PFSK-1 (cell line): ENCODE measurements around the gene PLOD3.

Experiments
- FOXP2 ChIP-seq: optimal IDR thresholded peaks from 2 replicates; pipeline ENCODE3; 2011; ENCODE audit warnings: borderline replicate concordance, control low read depth, inconsistent platforms; ENCODE audit not compliant: insufficient read depth; ENCODE audit errors: extremely low read length, extremely low read depth
- POLR2AphosphoS5 ChIP-seq: IDR thresholded peaks from 2 replicates; pipeline ENCODE4 v1.6.1; 2012; ENCODE audit warnings: low read depth, mild to moderate bottlenecking, control low read depth, low read length, moderate library complexity
- REST ChIP-seq, 2 experiments: IDR thresholded peaks; 2 replicates each; pipeline versions ENCODE4 v1.6.1 to v1.8.0; 2011 to 2012; ENCODE audit warnings: low read depth in 2 of 2, low read length in 2 of 2, control low read depth in 1 of 2, inconsistent platforms in 1 of 2, mild to moderate bottlenecking in 1 of 2, moderate library complexity in 1 of 2; ENCODE audit not compliant: insufficient read depth in 1 of 2
- SIN3A ChIP-seq: IDR thresholded peaks from 2 replicates; pipeline ENCODE4 v1.6.1; 2012; ENCODE audit warnings: mild to moderate bottlenecking, low read length, moderate library complexity, borderline replicate concordance; ENCODE audit not compliant: insufficient read depth
- TAF1 ChIP-seq: IDR thresholded peaks from 2 replicates; pipeline ENCODE4 v1.6.1; 2012; ENCODE audit warnings: low read length, control low read depth, borderline replicate concordance; ENCODE audit not compliant: insufficient read depth

Gene PLOD3

GRCh38 chr7:101225650-101226049 lies 8.3 kb upstream of the PLOD3 start:
- no peak for TF ChIP-seq REST (IDR thresholded peaks at IDR 0.05; ENCODE audit: insufficient read depth in 1 of 2, low read depth in 2 of 2, low read length in 2 of 2)
- TF ChIP-seq FOXP2: no peak
- no peak for TF ChIP-seq SIN3A
- TF ChIP-seq TAF1: no peak
- no peak for TF ChIP-seq POLR2AphosphoS5

DNA sequence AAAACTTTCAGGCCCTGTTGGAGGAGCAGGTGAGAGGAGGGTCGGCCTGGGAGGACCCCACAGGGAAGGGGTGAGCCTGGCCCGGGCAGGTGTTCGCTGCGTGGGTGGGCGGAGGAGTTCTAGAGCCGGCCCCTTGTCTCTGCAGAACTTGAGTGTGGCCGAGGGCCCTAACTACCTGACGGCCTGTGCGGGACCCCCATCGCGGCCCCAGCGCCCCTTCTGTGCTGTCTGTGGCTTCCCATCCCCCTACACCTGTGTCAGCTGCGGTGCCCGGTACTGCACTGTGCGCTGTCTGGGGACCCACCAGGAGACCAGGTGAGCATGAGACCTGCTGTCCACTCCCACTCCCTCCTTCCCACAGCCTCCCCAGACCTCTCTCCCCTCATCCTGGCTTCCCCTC lies 6.1 kb upstream of the PLOD3 start:
- no peak for TF ChIP-seq TAF1
- no peak for TF ChIP-seq POLR2AphosphoS5
- TF ChIP-seq SIN3A: no peak
- TF ChIP-seq FOXP2: no peak
- TF ChIP-seq REST (IDR thresholded peaks at IDR 0.05; ENCODE audit: insufficient read depth in 1 of 2, low read depth in 2 of 2, low read length in 2 of 2): no peak

DNA sequence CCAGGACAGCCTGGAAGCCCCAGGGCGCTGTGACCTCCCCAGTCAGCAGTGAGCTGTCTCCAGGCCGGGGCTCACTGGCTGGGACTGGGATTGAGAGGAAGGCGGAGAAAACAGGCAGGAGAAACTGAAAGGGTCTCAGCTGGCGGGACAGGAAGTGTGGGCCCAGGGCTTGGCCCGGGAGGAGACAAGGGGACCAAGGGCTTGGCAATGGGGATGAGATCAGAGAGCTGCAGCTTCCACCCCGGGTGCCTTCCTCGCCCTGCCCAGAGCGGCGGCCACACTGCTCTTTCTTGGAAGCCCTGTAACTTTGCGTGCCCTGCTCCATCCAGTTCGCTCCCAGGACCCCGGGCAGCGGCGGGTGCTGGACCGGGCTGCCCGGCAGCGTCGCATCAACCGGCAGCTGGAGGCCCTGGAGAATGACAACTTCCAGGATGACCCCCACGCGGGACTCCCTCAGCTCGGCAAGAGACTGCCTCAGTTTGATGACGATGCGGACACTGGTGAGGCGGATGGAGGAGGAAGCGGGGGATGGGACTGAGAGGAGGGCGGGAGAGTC lies 5.0 kb upstream of the PLOD3 start:
- TF ChIP-seq REST (IDR thresholded peaks at IDR 0.05; ENCODE audit: insufficient read depth in 1 of 2, low read depth in 2 of 2, low read length in 2 of 2): no peak
- TF ChIP-seq SIN3A: no peak
- TF ChIP-seq POLR2AphosphoS5: no peak
- no peak for TF ChIP-seq FOXP2
- TF ChIP-seq TAF1: no peak

- no peak for TF ChIP-seq POLR2AphosphoS5
- TF ChIP-seq TAF1: no peak
- no peak for TF ChIP-seq FOXP2
Measured at GRCh38 chr7:101220295-101220694, 2.9 kb upstream of the PLOD3 start.

DNA sequence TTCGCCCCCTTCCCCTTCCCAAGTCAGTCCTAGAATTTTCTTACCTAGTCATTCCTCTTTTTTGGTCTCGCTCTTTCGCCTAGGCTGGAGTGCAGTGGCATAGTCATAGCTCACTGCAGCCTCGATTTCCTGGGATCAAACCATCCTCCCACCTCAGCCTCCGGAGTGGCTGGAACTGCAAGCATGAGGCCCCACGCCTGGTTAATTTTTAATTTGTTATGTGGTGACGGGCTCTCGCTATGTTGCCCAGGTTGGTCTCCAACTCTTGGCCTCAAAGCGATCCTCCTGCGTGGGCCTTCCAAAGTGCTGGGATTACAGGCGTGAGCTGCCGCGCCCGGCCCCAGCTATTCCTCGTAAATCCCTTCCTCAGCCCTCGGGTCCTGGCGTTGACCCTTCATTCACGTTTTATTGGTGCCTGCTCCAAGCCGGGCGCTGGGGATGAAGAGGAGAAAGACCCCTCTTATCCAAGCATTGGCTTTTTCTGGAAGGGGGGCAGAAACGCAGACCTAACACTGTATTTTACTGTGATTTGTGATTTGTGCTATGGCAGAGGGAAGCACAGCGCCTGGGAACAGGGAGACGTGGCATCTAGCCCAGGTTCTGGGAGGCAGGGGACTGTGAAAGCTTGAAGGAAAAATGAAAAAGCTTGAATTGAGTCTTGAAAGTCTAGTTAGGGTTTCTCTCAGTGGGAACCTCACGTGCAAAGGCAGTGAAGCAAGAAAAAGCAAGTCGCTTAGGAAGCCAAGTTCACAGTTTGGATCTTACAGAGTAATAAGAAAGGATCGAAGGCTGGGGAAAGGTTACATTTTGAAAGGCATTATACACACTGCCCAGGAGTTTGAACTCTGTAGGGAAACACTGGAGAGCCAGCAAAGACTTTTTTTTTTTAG lies 1.1 kb upstream of the PLOD3 start:
- TF ChIP-seq POLR2AphosphoS5: no peak
- 0 out of 4 replicates have a peak, but pooled peaks of 1 of the 2 experiments have one; percentile 14 for TF ChIP-seq REST (IDR thresholded peaks at IDR 0.05; ENCODE audit: insufficient read depth in 1 of 2, low read depth in 2 of 2, low read length in 2 of 2)
- TF ChIP-seq TAF1: no peak; the same call in 1 of the 2 replicates
- TF ChIP-seq SIN3A: peak; percentile 31; the same call in 1 of the 2 replicates
- TF ChIP-seq FOXP2: no peak
